Activated T-cell treated with anti-CD3 and anti-CD28 coated beads for 1 hour (primary cell): Measurements from ENCODE around the gene CPAMD8.

ENCODE experiments used
- DNase-seq: peaks from one replicate; pipeline ENCODE4 v3.0.0-alpha.2; 2020; ENCODE audit warnings: low read depth

Gene CPAMD8

GRCh38 chr19:17026706-17027534 lies at the start of gene CPAMD8:
Gene CPAMD8, minus strand, starts transcription at chr19:17026810. Its CDS starts 168 bp downstream, at chr19:17026642.
- DNase-seq, result no peak

- DNase-seq, result peak; percentile 28
Measured at GRCh38 chr19:17075864-17076542, 49.4 kb upstream of the CPAMD8 start.

GRCh38 chr19:17075035-17075863 lies 48.6 kb upstream of the CPAMD8 start, which contains the start of the genes HAUS8 and MYO9B:
Gene HAUS8, minus strand, starts transcription at chr19:17075452. Its CDS starts 30 bp downstream, at chr19:17075422.
Gene MYO9B, plus strand, starts transcription at chr19:17075777. Its CDS starts 25,941 bp downstream, at chr19:17101718.
- DNase-seq, result peak; percentile 98

DNA sequence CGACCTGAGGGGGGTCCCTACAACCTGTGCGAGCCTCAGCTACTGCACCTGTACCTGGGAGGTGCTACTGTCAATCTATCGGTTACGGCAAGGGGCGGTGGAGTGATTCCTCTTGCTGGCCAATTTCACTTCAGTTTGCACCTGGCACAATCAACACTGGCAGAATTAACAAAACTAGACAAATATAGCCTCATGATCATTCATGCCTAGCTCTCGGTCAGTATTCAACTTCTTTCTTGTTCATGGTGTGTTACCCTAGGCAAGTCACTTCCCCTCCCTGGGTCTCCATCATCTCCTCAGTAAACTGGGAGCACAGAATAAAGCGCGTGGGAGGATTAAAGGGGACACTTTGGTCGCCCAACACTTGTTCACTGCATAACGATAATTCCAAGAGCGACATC lies 48.0 kb upstream of the CPAMD8 start:
- no peak for DNase-seq

- DNase-seq, result no peak
Measured at GRCh38 chr19:17073869-17074633, 47.4 kb upstream of the CPAMD8 start.

- no peak for DNase-seq
Measured at GRCh38 chr19:17070912-17071311, 44.3 kb upstream of the CPAMD8 start.

GRCh38 chr19:17070421-17070820 lies 43.8 kb upstream of the CPAMD8 start:
- DNase-seq, result no peak

DNA sequence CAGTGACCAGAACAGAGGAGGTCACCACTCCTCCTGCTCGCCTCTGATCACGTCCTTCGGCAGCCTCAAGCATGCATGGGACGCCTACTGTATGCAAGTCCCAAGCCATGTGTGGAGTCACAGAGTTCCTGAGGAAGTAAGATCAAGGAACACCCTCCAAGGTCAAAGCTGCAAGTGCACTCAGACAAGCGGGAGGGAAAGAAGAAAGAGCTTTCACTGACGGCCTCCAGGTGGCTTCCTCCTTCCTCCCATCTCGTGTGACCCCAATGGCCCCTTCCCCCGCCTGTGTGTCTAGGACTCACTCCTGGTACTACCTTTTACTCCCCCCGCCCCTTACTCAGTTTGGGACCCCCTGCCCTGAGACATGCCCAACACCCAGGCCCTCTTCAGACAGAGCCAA lies 42.6 kb upstream of the CPAMD8 start:
- no peak for DNase-seq

DNA sequence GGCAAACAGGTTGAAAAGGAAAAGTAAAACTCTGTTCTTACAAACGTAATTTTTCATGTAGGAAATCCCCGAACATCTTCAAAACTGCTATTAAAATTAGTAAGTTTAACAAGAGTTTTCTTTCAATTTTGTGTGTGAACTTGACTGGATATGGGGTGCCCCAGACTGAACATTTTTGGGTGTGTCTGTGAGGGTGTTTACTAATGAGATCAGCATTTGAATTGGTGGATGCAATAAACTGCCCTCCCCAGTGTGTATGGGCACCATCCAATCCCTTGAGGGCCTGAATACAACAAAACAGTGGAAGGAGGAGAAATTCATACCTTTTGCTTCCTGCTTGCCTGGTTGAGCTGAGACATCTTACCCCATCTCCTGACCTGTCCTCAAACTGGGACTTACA lies 36.8 kb upstream of the CPAMD8 start:
- no peak for DNase-seq

- DNase-seq, result no peak
Measured at GRCh38 chr19:17061691-17062090, 35.1 kb upstream of the CPAMD8 start.

DNA sequence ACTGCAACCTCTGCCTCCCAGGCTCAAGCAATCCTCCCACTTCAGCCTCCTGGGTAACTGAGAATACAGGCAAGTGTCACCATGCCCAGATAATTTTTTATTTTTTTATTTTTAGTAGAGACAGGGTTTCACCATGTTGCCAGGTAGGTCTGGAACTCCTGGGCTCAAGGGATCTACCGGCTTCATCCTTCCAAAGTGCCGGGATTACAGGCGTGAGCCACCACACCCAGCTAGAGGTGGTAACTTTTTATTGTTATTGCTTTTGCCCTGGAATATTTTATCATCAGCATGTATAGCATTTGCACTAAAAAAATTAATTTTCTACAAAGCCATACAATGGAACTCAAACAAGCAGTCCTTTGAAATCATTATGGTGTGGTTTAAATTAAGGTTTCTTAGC lies 34.6 kb upstream of the CPAMD8 start:
- DNase-seq, result no peak

- no peak for DNase-seq
Measured at GRCh38 chr19:17060802-17061201, 34.2 kb upstream of the CPAMD8 start.

DNA sequence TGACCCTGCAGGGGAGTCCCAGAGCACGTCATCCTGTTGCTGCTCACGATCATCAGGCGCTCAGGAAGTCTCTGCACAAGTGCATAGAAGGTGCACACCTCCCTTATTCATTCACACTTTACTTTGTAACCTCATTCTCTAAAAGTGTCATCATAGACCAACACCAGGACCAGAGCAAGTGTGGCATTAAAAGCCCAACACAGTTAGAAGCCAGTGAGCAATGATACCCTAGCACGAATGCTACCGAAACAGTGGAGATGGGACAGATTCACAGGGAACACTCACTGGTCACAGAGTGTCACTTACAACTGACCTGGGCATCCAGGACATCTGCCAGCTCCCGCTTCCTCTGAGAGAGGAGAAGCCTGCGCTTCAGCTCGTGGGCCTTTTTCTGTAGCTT lies 31.6 kb upstream of the CPAMD8 start:
- DNase-seq, result no peak

DNA sequence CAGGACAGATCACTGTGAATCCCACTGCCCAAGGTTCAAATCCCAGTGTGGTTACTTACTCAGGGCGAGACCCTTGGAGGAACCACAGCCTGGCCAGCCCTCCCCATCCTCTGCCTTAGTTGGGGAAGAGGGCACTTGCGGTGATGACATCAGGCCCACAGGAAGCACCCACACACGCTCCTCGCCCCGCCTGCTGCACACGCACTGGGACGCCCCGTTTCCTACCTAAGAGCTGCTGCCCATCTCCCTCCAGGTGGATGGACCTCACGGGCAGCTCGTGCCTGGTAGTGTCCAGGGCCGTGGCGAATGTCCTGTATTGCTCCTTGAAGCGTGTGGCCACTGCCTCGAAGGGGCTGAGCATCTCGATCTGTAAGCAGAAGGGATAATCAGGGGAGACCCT lies 29.0 kb upstream of the CPAMD8 start:
- DNase-seq, result no peak

DNA sequence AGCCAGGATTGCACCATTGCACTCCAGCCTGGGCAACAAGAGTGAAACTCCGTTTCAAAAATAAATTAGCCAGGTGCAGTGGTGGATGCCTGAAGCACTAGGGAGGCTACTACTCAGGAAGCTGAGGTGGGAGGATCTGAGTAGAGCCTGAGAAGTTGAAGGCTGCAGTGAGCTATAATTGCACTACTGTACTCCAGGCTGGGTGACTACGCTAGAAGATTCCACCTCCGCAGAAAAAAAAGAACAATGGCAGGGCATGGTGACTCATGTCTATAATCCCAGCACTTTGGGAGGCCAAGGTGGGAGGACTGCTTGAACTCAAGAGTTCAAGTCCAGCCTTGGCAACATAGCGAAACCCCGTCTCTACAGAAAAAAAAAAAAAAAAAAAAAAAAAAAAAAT lies 28.1 kb upstream of the CPAMD8 start:
- DNase-seq, result no peak

DNA sequence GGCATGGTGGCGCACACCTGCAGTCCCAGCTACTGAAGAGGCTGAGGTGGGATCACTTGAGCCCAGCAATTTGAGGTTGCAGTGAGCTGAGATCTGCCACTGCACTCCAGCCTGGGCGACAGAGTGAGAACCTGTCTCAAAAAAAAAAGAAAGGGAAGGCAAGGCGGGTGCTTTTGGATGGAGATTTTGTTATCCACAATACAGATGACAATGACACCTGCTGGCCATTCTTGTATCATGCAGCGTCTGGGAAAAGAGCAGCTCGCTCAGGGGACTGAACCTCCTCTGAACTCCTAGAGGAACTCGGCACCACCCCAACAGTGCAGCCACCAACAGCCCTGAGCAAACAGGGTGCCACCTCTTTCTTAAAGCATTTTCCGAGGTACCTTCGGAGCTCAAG lies 25.8 kb upstream of the CPAMD8 start:
- peak; percentile 19 for DNase-seq

- no peak for DNase-seq
Measured at GRCh38 chr19:17049711-17050280, 23.2 kb upstream of the CPAMD8 start.

- DNase-seq, result no peak
Measured at GRCh38 chr19:17048885-17049453, 22.4 kb upstream of the CPAMD8 start.

DNA sequence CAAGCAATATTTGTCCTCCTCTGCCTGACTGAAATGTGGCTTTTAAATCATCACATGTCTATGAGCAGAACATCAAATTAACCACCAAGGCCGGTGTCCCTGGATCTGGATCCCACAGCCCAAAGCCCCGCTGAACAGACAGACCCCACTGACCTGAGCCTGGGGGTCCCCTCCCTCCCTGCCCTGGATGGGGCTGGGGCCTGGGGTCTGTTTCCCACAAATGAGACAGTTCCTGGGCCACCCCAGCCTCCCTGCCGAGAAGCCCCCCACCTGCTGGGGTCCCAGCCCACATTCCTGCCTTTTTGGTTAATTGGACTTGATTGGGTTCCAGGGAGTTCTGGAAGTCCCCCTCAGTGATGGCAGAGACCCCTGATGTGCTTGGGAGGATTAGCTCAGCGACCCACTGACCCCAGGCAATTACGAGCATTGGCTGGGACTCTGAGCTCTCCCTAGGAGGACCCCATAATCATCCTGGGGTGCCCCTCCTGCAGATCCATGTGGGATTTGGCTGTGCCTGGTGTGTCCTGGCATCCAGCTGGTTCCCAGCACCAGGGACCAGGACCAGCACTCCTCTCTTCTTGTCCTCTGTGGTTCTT lies 19.4 kb upstream of the CPAMD8 start:
- no peak for DNase-seq

DNA sequence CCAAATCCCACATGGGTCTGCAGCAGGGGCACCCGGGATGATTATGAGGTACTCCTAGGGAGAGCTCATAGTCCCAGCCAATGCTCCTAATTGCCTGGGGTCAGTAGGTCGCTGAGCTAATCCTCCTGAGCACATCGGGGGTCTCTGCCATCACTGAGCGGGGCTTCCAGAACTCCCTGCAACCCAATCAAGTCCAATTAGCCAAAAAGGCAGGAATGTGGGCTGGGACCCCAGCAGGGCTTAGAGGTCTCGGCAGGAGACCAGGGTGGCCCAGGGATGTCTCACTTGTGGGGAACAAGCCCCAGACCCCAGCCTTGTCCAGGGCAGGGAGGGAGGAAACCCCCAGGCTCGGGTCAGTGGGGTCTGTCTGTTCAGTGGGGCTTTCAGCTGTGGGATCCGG lies 17.1 kb upstream of the CPAMD8 start:
- DNase-seq, result no peak

DNA sequence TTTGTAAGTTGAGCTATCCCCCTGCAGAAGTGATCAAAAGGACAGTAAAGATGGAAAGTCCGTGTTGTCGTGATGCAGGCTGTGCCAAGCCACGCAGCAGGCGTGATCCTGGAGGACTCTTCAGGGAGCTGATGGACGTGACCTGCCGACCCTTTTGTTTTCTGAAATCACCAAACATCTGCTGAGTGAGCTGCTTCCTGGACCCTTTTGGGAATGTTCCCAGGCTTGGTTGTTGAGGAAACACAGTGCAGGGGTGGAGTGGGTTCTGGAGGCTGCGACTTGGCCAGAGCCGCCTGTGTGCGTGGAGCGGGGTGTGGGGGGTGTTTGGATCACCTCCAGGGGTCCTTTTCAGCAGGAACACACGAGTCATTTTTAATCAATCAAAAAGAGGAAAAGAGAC lies 15.4 kb upstream of the CPAMD8 start:
- no peak for DNase-seq
